GM18505 (cell line): Measurements from ENCODE around the gene SECISBP2L.

Experiments
- ATAC-seq: cut with Tn5 transposase; IDR thresholded peaks from one replicate; pipeline ENCODE4 v1.9.1; 2021; ENCODE audit not compliant: unreplicated experiment
- POLR2A ChIP-seq: IDR thresholded peaks from 4 replicates; pipeline ENCODE4 v1.6.1; 2011; ENCODE audit warnings: borderline replicate concordance; ENCODE audit not compliant: insufficient read depth, insufficient read length; ENCODE audit errors: extremely low read depth

Gene SECISBP2L

DNA sequence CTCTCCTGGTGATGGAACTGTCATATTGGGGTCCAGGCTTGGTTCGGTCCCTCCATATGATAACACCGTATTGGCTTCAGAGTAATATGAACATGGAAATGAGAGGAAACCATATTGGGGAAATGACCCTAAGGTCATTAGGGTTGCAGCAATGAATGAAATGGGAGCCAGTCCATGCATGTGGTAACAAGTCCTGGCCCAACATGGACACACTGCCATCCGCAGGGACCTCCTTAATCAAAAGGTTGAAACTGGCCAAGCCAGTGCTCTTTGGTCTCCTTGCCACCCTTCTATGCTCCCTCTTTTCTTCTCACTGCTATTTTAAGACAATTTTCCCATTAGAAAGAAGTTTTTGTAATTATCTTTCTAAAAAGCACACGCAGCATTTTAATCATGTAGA, 90.9 kb downstream of the SECISBP2L start:
- no peak for ATAC-seq
- no peak for TF ChIP-seq POLR2A

DNA sequence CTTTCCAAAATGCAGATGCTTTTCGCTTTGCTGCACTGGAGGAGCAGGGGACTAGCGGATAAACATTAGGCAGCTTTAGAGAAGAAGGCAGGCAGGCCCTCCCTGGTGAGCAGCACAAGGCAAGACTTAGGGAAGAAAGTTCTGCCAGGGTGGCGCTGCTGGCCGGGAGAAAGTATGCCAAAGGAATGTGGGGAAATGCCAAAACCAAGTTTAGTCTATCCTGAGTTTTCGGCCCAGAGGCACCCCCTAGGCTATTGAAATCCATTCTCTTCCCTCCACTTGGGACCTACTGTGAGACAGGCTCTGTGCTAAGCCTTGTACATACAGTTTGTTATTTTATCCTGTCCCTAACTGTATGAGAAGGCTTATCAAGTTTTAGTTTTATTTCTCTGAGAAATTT, 91.7 kb downstream of the SECISBP2L start:
- no peak for TF ChIP-seq POLR2A
- no peak for ATAC-seq

DNA sequence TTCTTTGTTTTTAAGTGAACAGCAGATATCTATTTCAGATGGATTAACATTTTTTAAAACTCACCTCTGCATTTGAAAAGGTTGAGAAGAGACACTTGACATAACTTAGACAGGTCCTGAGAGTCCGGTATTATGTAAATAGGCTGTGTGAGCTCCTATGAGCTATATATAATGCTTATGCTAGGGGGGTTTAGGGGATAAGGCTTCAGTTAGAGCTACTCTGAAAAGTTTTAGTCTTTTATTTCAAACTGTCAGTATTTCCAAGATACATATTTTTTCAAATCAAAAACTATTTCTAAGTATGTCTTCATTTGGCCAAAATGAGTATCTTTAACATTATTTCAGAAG, 99.4 kb downstream of the SECISBP2L start:
- TF ChIP-seq POLR2A = no peak
- ATAC-seq = no peak

DNA sequence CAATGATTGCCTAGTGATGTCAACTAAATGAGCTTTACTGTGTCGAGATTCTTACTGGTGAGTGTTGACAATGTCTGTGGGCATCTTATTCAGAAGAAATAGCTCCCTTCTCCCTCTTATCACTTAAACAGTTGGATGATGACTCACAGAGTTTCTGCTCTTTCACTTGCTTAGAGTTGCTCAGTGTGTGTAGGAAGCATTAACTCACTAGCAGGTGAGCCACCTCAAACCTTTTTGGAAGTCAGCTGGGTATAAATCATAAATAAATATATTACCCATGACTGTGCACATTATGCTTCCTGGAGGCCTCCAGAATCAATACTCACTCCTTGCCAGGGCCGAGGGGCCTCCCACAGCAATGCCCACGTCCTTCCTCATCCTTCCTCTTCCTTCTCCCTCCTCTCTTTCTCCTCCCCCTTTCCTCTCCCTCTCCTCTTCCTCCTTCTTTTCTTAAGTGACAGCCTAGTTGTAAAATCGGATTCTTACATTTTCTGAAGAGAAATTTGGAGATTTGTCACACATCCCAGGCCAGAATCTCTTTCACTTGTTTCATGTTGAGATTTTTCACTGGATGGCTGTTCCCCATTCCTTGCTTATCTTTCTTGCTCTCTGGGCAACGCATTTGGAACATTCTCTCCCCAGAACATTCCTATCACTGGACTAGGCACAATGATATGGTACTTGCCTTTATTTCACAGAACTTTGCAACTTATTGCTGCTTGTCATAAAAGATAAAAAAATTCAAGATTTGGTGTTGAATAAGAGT, 100.0 kb downstream of the SECISBP2L start:
- no peak for TF ChIP-seq POLR2A
- ATAC-seq = no peak

DNA sequence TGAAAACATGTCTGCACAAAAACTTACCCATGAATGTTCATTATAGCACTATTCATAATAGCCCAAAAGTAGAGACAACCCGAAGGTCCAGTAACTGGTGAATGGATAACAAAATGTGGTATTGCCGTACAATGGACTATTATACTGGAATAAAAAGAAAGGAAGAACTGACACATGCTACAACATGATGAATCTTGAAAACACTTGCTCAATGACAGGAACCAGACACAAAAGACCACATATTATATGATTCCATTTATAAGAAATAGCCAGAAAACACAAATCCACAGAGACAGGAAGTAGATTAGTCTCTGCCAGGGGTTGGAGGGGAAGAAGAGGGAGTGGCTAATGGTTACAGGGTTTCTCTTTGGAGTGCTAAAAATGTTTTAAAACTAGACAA, 100.9 kb downstream of the SECISBP2L start:
- no peak for ATAC-seq
- TF ChIP-seq POLR2A = no peak

DNA sequence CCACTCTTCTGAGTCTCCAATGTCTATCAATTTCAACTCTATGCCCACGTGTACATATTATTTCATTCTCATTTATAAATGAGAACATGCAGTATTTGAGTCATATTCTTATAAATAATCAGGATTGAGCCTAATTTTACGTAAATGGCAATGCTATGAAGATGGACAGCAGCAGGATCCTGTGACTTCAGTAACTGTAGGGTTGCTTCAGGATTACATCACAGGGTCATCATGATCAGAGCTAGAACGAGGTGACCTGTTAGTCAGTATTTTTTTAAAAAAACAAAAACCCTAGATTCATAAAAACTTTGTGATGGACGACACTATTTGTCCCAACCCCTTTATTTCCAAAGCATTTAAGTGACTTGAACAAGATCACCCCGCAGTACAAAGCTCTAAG, 104.3 kb downstream of the SECISBP2L start:
- ATAC-seq = no peak
- TF ChIP-seq POLR2A = no peak

DNA sequence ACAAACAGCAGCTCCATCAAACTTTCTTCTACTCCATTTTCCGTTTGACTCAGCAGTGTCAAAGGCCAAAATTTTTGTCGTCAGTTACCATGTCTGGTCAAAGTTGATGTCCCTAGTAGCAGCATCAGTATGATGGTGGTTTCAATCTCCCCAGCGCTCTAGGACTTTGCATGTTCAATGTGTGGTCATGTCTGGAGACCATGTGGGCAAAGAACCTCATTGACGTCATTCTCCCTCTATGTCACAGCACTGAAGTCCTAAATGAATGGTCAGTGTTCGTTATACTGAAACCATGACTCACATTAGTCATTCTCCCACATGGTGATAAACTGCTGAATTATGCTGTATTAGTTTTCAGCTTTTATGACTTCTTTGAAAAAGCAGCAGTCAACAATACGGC, 105.7 kb downstream of the SECISBP2L start:
- no peak for TF ChIP-seq POLR2A
- ATAC-seq = peak; percentile 76

DNA sequence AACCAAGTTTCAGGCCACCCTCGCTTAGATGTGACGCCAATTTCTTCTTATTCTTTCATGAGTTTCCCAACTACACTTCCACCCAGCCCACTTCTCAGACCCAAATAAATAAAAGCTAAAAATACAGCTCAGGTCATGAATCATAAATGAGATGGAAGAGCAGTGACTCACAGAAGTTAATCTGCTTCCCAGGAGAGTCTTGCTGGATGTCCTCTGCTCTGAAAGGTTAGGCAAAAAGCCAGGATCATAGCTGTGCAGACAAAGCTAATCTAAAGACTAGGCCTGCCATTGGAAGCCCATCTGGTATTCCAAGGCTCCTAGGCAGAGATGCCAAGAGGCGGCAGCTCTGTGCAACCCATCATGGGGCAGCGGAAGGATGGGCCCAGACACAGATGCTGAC, 106.6 kb downstream of the SECISBP2L start:
- ATAC-seq = no peak
- TF ChIP-seq POLR2A = no peak
